HG02610 (cell line): Measurements from ENCODE around the gene ARHGAP35.
"Not testable (repeated sequence)": the region's sequence is repeated elsewhere in the genome, so short reads cannot be mapped to it uniquely, and the experiment has no call there.

Experiments used
- ATAC-seq: cut with Tn5 transposase; IDR thresholded peaks from one replicate; pipeline ENCODE4 v1.9.1; 2021; ENCODE audit warnings: mild to moderate bottlenecking, moderate library complexity; ENCODE audit not compliant: unreplicated experiment

The ARHGAP35 gene

DNA sequence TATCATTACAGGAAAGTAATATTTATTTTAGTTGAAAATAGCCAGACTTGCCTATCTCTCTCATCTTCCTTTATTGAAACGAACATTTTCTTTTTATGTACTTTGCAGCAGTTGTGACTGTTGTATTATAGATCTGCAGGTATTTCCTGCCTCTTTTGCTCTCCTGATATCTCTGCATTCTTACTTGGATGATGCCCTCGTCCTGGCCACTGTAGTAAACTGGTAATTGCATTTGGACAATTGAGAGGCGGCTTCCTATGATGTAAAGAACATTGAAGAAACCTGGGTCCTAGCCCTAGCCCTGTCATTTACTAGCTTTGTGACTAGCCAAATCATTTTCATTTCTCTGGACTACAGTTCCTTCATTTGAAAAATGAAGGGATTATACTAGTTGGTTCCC, 6.4 kb downstream of the ARHGAP35 start:
- no peak for ATAC-seq

DNA sequence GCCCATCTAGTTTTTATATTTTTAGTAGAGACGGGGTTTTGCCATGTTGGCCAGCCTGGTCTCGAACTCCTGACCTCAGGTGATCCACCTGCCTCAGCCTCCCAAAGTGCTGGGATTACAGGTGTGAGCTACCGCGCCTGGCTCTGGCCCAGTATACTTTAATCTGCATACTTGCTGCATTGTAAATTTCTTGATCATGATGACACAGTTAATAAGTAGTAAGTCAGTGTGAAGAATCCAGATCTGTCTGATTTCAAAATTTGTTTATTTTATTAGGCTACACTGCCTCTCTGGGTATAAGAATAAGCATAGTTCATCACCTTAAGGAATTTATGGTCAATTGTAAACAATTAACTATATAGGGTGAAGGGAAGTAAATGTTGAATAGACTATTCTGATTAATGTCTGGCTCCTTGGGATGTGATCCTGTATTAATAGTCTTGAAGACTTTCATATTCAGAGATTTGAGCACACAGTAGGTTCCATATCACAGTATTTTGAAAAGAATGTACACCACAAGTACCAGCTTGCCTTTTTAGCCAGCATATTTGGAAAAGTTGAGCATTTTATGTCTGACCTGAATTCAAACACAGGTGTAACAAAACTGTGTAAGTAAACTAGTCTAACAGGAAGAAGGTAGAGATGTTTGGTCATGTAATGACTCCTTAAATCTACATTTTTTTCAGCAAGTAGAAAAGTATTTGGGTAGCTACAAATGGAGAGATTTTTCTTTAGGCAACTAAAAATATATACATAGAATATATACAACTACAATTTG, 7.4 kb downstream of the ARHGAP35 start:
- no peak for ATAC-seq

DNA sequence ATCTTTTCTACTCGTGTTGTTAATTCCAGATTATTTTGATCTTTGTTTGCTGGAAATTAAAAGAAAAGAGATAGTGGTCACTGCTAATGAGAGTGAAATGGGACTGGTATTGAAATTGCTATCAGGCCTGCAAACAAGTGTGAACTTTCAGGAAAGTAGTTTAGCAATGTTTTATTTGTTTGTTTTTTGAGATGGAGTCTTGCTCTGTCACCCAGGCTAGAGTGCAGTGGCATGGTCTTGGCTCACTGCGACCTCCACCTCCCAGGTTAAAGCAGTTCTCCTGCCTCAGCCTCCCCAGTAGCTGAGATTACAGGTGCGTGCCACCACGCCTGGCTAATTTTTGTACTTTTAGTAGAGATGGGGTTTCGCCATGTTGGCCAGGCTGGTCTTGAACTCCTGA, 10.4 kb downstream of the ARHGAP35 start:
- not testable (repeated sequence) for ATAC-seq

DNA sequence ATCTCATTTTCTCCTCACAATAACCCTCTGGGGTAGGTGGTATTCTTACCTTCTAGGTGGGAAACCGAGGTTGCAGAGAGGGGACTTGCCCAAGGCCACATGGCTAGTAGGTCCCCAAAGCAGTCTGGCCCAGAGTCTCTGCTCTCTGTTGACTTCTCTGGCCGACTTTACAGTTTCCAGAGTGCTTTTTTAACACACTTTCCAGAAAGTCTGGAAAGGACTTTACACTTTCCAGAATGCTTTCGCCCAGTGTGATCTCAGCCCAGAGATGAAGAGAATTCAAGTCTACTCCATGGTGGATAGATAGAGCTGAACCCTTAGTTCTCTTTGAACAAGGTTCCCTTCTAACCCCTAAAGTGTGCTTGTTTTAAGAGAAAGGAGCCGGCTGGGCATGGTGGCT, 12.2 kb downstream of the ARHGAP35 start:
- no peak for ATAC-seq

DNA sequence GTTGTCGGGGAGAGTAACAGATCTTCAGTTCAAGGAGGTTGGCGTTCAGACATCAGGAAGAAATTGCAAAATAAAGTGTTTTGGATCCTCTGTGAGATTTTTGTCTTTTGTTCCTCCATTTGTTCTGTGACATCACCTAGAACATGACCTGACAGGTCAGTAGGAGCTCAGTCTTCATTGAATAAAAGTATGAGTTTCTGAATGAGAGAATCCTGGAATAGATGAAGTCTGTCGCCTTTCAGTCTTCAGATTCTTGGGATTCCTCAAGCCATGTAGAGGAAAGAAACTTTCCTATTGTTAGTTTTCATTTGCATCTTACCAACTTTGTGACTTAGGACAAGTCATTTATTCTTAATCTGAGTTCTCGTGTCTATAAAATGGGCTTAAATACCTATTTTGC, 14.4 kb downstream of the ARHGAP35 start:
- ATAC-seq = no peak

GRCh38 chr19:46875657-46876056, 14.9 kb downstream of the ARHGAP35 start:
- ATAC-seq = no peak

DNA sequence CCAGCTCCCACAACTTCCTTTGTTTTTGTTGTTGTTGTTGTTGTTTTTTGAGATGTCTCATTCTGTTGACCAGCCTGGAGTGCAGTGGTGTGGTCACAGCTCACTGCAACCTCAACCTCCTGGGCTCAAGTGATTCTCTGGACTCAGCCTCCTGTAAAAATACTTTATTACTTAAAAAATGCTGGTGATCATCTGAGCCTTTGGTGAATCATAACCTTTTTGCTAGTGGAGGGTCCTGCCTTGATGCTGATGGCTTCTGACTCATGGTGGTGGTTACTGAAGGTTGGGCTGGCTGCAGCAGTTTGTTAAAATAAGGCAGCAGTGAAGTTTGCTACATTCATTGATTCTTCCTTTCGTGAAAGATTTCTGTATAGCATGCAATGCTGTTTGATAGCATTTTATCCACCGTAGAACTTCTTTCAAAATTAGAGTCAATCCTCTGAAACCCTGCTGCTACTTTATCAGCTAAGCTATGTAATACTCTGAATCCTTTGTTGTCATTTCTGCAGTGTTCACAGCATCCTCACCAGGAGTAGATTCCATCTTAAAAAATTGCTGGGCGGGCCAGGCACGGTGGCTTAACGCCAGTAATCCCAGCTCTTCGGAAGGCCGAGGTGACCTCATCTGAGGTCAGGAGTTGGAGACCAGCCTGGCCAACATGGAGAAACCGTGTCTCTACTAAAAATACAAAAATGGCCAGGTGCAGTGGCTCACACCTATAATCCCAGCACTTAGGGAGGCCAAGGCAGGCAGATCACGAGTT, 18.0 kb downstream of the ARHGAP35 start:
- ATAC-seq = no peak

- ATAC-seq = no peak
These were observed 19.6 kb downstream of the ARHGAP35 start for GRCh38 chr19:46880431-46880830.

DNA sequence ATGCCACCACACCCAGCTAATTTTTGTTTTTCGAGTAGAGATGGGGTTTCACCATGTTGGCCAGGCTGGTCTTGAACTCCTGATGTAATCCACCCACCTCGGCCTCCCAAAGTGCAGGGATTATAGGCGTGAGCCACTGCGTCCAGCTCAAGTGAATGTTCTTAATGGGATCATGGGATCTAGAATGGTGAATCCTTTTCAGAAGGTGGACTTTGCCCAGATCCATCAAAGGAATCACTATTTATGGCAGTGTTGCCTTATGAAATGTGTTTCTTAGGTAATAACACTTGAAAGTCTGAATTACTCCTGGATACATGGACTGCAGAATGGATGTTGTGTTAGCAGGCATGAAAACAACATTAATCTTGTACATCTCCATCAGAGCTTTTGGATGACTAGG, 20.3 kb downstream of the ARHGAP35 start:
- no peak for ATAC-seq

DNA sequence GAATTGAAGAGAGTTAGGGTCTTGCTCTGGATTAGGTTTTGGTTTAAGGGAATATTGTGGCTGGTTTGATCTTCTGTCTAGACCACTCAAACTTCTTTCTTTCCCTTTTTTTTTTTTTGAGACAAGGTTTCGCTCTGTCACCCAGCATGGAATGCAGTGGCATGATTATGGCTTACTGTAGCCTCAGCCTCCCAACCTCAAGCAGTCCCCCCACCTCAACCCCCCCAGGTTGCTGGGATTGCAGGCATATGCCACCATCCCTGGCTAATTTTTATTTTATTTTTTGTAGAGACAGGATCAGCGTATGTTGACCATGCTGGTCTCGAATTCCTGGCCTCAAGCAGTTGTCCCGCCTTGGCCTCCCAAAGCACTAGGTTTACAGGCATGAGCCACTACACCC, 21.2 kb downstream of the ARHGAP35 start:
- no peak for ATAC-seq

- not testable (repeated sequence) for ATAC-seq
These were observed 22.0 kb downstream of the ARHGAP35 start for GRCh38 chr19:46882751-46883150.

DNA sequence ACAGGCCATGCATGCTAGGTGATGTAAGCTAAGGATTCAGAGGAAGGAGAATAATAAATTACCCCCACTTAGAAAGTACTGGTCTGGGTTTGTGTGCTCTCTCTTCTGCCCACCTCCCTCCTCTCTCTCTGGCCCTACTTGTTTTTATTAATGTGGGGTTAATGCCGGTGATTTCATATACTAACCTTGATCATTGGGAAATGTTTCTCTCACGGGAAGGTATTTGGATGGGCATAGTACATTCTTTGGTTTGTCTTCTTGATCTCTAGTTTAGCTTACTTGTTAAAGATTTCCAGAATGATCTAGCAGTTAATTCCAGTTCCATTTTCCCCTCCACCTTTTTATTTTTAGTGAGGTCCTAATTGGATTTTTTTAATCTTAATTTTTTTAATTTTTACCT, 24.6 kb downstream of the ARHGAP35 start:
- no peak for ATAC-seq

DNA sequence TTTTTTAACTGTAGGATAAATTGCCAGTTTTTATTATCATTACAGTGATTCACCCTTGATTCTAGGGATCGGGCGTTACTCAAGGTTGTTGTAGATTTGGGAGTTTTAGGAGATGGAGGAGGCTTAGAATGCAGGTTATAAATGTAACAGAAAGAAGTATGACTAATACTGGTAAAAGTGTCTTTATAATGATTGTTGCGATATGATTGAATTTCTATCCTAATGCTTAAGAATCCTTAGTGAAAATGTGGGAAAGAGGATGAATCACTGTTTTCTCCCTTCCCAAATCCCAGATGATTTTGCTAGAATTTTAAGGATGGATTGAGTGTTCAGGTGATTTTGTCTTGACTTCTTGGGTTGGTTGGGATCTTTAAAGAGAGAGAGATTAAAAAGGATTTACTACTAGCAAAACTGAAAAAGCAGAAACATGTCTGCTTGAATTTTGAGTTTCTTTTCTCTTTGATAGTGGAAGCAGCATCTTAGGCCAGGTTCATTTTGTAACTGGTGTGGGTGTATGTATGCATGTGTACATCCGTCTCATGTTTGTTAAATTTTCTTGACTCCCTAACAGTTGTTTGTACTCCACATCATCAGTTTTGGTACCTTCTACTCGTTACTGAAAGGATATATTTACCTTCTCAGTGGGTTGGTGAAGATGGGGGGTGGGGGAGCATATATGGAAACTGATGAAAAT, 25.9 kb downstream of the ARHGAP35 start:
- no peak for ATAC-seq

GRCh38 chr19:46887240-46887782, 26.5 kb downstream of the ARHGAP35 start:
- no peak for ATAC-seq

- no peak for ATAC-seq
These were observed 29.8 kb downstream of the ARHGAP35 start for GRCh38 chr19:46890423-46891170.

DNA sequence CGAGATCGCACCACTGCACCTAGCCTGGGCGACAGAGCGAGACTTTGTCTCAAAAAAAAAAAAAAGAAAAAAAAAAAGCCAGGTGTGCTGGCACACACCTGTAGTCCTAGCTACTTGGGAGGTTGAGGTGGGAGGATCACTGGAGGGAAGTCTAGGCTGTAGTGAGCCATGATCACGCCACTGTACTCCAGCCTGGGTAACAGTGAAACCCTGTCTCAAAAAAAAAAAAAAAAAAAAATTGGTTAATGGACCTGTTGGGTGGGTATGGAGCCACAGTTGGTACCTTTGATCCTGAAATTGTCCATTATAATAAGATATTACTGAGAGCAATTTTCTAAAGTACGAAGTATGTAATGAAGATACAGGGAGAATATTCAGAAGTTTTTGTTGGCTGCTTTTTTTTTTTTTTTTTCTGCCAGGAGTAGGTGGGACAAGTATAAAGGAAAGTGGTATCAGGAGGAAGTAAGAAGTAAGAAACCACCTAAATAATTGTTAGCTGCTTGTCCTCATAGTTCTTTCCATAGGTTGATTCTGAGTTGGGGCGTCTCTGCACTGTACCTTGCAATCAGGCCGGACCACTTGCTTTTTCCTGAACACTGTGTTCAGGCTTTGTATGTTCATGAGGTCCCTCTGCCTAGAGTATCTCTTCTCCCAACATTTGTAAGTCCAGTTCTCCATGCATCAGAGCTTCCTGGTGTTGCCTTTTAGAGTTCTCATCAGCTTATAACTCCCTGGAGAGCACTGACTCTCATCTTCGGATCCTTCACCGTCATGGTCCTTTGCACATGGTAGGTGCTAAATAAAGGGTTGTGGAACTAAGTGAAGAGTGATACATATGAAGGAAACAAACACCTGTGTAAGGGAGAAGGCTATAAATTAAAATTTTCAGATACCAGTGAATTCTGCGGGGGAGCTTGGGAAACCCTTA, 31.7 kb downstream of the ARHGAP35 start:
- ATAC-seq = no peak

GRCh38 chr19:46896076-46896794, 35.4 kb downstream of the ARHGAP35 start:
- ATAC-seq = no peak

DNA sequence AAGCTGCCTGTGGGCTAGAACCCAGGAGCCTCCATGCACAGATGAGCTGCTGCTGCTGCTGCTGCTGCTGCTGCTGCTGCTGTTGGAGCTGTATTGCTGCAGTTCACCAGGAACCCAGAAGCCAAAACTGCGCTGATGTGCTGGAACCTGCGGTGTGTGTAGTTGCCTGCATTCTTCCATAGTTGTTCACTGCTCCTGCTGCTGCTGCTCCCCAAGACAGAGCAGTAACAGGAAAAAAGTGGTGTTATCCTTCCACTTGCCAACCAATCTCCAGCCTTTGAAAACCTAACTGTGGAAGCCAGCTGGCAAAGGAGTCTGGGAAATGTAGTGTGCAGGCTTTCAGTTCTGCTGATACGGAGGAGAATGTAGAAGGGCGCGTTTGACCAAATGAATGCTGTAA, 37.9 kb downstream of the ARHGAP35 start:
- ATAC-seq = no peak

DNA sequence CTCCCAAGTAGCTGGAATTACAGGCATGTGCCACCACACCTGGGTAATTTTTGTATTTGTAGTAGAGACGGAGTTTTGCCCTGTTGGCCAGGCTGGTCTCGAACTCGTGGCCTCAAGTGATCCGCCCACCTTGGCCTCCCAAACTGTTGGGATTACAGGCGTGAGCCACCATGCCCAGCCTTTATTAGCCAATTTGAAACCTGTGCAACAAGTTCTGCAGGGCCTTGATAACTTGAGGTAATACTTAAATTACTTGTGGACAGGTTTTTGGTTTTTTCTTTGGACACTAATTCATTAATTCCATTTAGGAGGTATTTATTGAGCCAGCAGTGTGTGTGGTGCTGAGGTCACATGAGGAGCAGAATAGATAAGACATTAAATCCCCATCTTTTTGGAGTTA, 39.5 kb downstream of the ARHGAP35 start:
- no peak for ATAC-seq
